NCI-H2227 (cell line): Measurements from ENCODE around the gene RBM20.
"Not testable (repeated sequence)": the region's sequence is repeated elsewhere in the genome, so short reads cannot be mapped to it uniquely, and the experiment has no call there.

Experiments used
- DNase-seq: peaks from one replicate; lab custom pipeline; 2025; ENCODE audit not compliant: unreplicated experiment; lab: John Stamatoyannopoulos, UW

RBM20 gene

GRCh38 chr10:110864662-110865140 is 220.6 kb downstream of the RBM20 start:
- DNase-seq = no peak

- no peak for DNase-seq
These were observed 221.2 kb downstream of the RBM20 start for GRCh38 chr10:110865186-110865808.

GRCh38 chr10:110865809-110866482 is 221.8 kb downstream of the RBM20 start:
- DNase-seq = no peak

- not testable (repeated sequence) for DNase-seq
These were observed 223.1 kb downstream of the RBM20 start for GRCh38 chr10:110867011-110867806.

GRCh38 chr10:110867807-110868465 is 223.8 kb downstream of the RBM20 start:
- no peak for DNase-seq

- no peak for DNase-seq
These were observed 224.8 kb downstream of the RBM20 start for GRCh38 chr10:110868981-110869380.

- peak; percentile 35 for DNase-seq
These were observed 226.7 kb downstream of the RBM20 start for GRCh38 chr10:110870823-110871297.

GRCh38 chr10:110871298-110872084 is 227.4 kb downstream of the RBM20 start, which contains the start of gene PDCD4:
Gene PDCD4 (plus strand): TSS chr10:110871928. CDS start chr10:110876028, 4,100 bp downstream.
- DNase-seq = peak; percentile 97

- DNase-seq = peak; percentile 83
These were observed 228.2 kb downstream of the RBM20 start for GRCh38 chr10:110872145-110872983.

GRCh38 chr10:110872984-110873923 is 229.1 kb downstream of the RBM20 start:
- DNase-seq = no peak

GRCh38 chr10:110873951-110874350 is 229.8 kb downstream of the RBM20 start:
- no peak for DNase-seq

- DNase-seq = no peak
These were observed 231.9 kb downstream of the RBM20 start for GRCh38 chr10:110876000-110876399.

GRCh38 chr10:110876788-110877187 is 232.7 kb downstream of the RBM20 start:
- no peak for DNase-seq

GRCh38 chr10:110880012-110880411 is 235.9 kb downstream of the RBM20 start:
- DNase-seq = no peak

GRCh38 chr10:110881247-110881646 is 237.1 kb downstream of the RBM20 start:
- DNase-seq = no peak

GRCh38 chr10:110881905-110882304 is 237.8 kb downstream of the RBM20 start:
- no peak for DNase-seq

- no peak for DNase-seq
These were observed 239.8 kb downstream of the RBM20 start for GRCh38 chr10:110883924-110884323.
